H1 (cell line): ENCODE measurements around the gene UBE2V1. TPM values are rescaled to one million over a fixed set of nuclear protein-coding genes. Genes with fewer than 3 reads are reported as not detected.

ENCODE experiments used
- FOSL1 ChIP-seq: IDR thresholded peaks from 2 replicates; pipeline ENCODE4 v1.6.1; 2011; ENCODE audit warnings: mild to moderate bottlenecking, low read depth, low read length, moderate library complexity; ENCODE audit not compliant: insufficient read depth
- JUND ChIP-seq: IDR thresholded peaks from 2 replicates; pipeline ENCODE4 v1.6.1; 2011; ENCODE audit warnings: mild to moderate bottlenecking, improper control_type of control experiment, low read length
- RNF2 ChIP-seq: fragments of 200-900, 300-1000 bp; sonication (generic); IDR thresholded peaks from 2 replicates; pipeline ENCODE4 v1.7.1; 2016; ENCODE audit warnings: borderline replicate concordance, low read depth, mild to moderate bottlenecking, antibody characterized with exemption, low read length; ENCODE audit not compliant: poor library complexity, severe bottlenecking; ENCODE audit errors: missing control alignments
- SAP30 ChIP-seq: fragments of 300-600 bp; sonication (generic); IDR thresholded peaks from 2 replicates; pipeline ENCODE4 v1.7.1; 2012; ENCODE audit warnings: low read length, moderate library complexity, mild to moderate bottlenecking, inconsistent platforms; ENCODE audit not compliant: insufficient read depth, insufficient replicate concordance
- TCF12 ChIP-seq: IDR thresholded peaks from 2 replicates; pipeline ENCODE4 v1.6.1; 2011; ENCODE audit warnings: low read depth, mild to moderate bottlenecking, low read length
- polyA plus RNA-seq, 7 experiments: library from polyadenylated mRNA; depleted of rRNA in 3 of 7; stranded (reverse) in 5 of 7; unstranded in 2 of 7; fragments of >200 nt in 5 of 7; fragments of 200-250 nt in 2 of 7; gene quantifications; 1 replicate in 5 of 7; 2 replicates in 1 of 7; 4 replicates in 1 of 7; pipeline versions ENCODE4 v1.2.1 to v1.2.3, GENCODE V29; 2011 to 2013; ENCODE audit warnings: missing spikeins in 2 of 7, mixed read lengths in 2 of 7
- total RNA-seq: library from RNA; stranded (reverse); fragmentation: NEBNext Ultra II Directional; extraction: Animal tissue kit (Norgen Biotek cat#: 25700); gene quantifications from 2 replicates; pipeline ENCODE4 v1.2.1, GENCODE V29; 2021

Gene UBE2V1
- total and polyA plus RNA-seq, 2 of the 8 experiments (the other 6 are each of a cell fraction or from before 2014, with no cell fraction given), result 141 to 184 TPM

DNA sequence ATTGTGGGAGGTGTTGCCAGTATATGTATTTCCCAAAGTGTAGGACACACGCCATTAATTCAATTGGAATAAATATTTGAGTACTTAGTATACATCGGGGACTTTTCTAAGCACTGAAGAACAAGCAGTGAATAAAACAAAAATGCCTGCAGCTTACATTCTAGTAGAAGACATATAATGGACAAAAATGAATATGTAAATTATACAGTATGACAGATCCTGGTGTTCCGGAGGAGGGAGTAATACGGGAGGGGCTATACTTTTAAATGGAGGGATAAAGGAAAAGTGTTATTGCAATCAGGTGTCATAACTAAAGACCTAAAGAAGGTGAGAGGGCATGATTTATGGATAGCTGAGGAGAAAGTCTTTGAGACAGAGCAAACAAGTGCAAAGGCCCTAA lies 15.1 kb downstream of the UBE2V1 start (continued):
- TF ChIP-seq TCF12, result no peak
- TF ChIP-seq JUND, result no peak
- TF ChIP-seq RNF2, result no peak
- TF ChIP-seq FOSL1, result no peak
- no peak for TF ChIP-seq SAP30
- TF ChIP-seq, all 59 proteins: peak for 0
